ENCODE results near the gene SMYD2. TPM values are rescaled to one million over a fixed set of nuclear protein-coding genes. Genes with fewer than 3 reads are reported as not detected.

Gene SMYD2
- total RNA-seq, 1 donor from 2014 or later = 20.0 TPM

GRCh38 chr1:214385428-214385827, 104.5 kb downstream of the SMYD2 start:
- DNase-seq (ENCODE audit: low read depth) = no peak

- no peak for DNase-seq (ENCODE audit: low read depth)
Observed at GRCh38 chr1:214386333-214386732, 105.4 kb downstream of the SMYD2 start.

All from myocyte (in vitro differentiated cells).